Stimulated activated naive CD4-positive, alpha-beta T cell (primary cell): ENCODE data around the gene DLK1.

Experiments
- DNase-seq, 6 experiments: peaks; one replicate each; lab custom pipeline; 2025; lab: John Stamatoyannopoulos, UW

The DLK1 gene

DNA sequence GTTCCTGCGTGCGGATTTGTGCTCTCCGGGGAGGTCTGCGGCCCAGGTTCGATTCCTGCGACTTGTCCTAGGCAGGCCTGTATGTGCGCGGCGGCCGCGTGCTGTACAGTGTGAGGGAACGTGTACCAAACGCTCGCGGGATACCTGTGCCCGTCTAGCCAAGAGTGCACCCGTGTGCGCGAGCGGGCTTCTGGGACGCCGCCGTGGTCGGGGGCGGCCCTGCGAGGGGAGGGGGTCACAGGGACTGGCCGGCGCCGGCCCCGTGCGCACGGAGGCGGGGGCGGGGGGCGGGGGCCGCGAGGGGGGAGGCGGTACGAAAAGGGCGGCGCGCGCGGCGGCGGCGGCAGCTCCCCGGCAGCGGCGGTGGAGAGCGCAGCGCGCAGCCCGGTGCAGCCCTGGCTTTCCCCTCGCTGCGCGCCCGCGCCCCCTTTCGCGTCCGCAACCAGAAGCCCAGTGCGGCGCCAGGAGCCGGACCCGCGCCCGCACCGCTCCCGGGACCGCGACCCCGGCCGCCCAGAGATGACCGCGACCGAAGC is at the start of gene DLK1:
Gene DLK1 (plus strand): TSS at position 343 of the 536 bp plus-strand sequence. CDS start 177 bp downstream, at position 520.
- no peak for DNase-seq

- no peak for DNase-seq
Observed at GRCh38 chr14:100677152-100677551, 49.5 kb upstream of the DLK1 start.

DNA sequence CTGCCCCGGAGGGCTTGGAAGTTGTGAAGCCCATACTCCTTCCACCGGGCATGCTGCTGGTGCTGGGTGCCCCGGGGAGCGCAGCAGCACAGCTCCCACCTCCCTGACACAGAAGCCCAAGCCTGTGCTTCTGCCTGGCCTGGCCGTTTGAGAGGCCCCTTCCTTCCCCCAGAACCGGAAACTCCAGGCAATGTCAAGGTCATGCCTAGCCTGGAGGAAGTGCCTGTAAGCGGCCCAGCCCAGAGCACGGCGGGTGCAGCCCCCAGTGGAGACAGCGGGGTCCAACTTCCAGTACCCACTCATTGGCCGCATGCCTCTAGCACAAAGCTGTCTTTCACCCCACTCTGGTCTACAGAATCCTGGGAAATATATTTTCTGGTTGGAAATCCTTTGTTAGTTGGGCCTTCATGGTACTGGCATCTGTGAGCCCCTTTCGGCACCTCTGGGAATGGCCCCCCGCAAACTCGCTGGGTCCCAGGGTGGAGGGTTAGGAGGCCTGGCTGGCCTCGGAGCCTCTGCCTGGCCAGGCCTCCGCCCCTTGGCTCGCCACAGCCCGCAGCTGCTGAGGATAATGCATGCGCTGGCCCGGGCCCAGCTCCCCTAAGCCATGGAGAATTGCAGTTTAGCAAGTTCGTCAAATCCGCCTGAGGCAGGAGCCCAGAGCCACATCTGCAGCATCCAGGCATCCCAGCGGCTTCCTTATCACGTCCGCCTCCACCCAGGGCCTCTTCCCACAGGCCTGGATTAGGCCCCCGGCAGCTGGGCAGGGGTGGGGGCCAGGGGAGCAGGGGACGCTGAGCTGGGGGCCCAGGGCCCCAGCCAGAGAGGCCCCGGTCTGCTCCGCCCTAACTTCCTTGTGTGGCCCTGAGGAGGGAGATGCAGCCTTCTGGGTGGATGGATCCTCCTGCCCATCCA is 48.9 kb upstream of the DLK1 start:
- DNase-seq = no peak

- no peak for DNase-seq
Observed at GRCh38 chr14:100678469-100678828, 48.2 kb upstream of the DLK1 start.

DNA sequence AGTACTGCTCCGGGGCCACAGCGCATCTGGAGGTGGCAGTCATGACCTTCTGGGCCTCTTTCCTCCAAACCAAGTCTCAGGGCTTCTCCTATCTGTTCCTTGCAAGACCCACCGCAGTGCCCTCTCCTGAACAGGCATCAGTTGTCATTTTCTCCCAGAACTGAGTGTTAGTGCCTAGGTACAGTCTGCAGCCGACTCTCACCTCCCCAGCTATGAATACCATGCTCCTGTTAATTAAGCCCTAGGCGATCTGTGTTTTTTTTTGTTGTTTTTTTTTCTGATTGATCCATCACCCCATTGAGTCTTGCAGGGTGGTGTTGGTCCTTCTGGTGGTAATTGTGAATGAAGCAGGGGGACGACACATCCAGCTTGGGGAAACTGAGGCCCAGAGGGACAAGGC is 47.5 kb upstream of the DLK1 start:
- no peak for DNase-seq

- DNase-seq = no peak
Observed at GRCh38 chr14:100679707-100680438, 46.8 kb upstream of the DLK1 start.

GRCh38 chr14:100680439-100681051 is 46.1 kb upstream of the DLK1 start:
- no peak for DNase-seq

- no peak for DNase-seq
Observed at GRCh38 chr14:100681111-100681510, 45.6 kb upstream of the DLK1 start.

DNA sequence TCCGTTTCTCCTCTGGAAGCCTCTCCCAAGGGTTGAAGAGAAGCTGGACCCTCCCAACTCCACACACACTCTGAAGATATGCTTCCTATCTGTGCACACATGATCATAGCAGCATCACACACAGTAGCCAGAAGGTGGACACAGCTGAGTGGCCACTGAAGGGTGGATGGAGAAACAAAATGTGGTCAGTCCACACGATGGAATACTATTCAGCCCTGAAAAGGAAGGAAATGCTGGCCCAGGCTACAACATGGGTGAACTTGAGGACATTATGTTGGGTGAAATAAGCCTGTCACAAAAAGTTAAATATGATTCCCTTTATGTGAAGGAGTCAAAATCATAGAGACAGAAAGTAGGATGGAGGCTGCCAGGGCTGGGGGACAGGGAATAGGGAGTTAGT is 43.9 kb upstream of the DLK1 start:
- no peak for DNase-seq

- DNase-seq = no peak
Observed at GRCh38 chr14:100683578-100683977, 43.1 kb upstream of the DLK1 start.

- DNase-seq = no peak
Observed at GRCh38 chr14:100684154-100684553, 42.5 kb upstream of the DLK1 start.

DNA sequence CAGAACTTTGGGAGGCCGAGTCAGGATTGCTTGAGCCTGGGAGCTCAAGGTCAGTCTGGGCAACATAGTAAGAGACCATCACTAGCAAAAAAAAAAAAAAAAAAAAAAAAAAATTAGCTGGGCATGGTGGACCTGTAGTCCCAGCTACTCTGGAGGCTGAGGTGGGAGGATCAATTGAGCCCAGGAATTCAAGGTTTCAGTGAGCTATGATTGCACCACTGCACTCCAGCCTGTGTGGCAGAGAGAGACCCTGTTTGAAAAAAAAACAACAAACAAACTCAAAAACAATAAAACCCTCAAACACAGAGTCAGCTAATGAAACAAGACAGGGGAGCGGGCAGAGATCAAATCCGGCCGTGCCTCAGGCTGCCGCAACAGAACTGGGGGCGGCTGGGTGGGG is 41.7 kb upstream of the DLK1 start:
- DNase-seq = no peak

GRCh38 chr14:100686858-100687257 is 39.8 kb upstream of the DLK1 start:
- DNase-seq = no peak

GRCh38 chr14:100687386-100687785 is 39.3 kb upstream of the DLK1 start:
- DNase-seq = no peak

GRCh38 chr14:100688051-100688450 is 38.6 kb upstream of the DLK1 start:
- no peak for DNase-seq

GRCh38 chr14:100688598-100689461 is 37.9 kb upstream of the DLK1 start:
- DNase-seq = no peak

DNA sequence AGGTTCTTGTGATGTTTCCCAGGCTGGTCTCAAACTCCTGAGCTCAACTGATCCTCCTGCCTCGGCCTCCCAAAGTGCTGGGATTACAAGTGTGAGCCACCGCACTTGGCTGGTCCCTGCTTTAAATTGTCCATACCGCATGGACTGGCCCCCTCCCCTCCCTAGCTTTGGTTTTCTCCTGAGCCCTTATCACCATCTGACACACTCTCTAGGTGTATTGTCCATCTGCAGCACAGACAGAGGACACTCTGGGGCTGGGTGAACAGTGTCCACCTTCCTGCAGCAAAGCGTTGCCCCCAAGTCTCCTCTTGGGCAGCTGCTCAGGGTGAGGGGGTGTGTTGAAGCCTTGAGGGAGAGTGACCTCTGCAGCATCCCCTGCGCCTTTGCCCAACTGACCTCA is 36.0 kb upstream of the DLK1 start:
- DNase-seq = no peak

- no peak for DNase-seq
Observed at GRCh38 chr14:100691395-100692056, 35.2 kb upstream of the DLK1 start.

GRCh38 chr14:100692256-100692655 is 34.4 kb upstream of the DLK1 start:
- DNase-seq = no peak

- DNase-seq = no peak
Observed at GRCh38 chr14:100692859-100693558, 33.7 kb upstream of the DLK1 start.
